GM18951 (cell line): ENCODE results near the gene PANX2.

Source experiments
- POLR2A ChIP-seq: IDR thresholded peaks from 4 replicates; pipeline ENCODE4 v1.6.1; 2011; ENCODE audit warnings: mild to moderate bottlenecking; ENCODE audit not compliant: insufficient read length, insufficient read depth; ENCODE audit errors: extremely low read depth
- in situ Hi-C: fragments of 300-500 bp; cut with MboI; formaldehyde crosslinking; loops from one replicate; pipeline ENCODE4 v1.12.0; 2022; ENCODE audit warnings: low sequenced_read_pairs, mixed read lengths, inconsistent platforms; ENCODE audit not compliant: unreplicated experiment

PANX2 gene

DNA sequence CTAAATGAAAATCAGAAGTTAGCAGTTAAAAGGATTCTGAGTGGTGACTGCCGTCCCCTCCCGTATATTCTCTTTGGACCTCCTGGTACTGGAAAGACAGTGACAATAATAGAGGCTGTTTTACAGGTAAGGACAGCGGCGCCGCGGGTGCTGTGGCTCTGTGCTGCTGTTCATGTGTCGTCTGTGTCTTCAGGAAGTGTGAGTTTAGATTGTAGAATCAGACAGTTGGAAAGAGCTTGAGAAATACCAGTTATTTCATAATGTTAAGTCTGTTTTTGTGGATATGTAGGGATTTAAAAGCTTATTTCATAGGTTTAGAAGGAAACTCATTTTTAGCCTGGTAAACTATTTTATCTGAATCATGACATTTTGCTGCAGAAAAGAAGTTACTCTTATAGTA lies 27.4 kb upstream of the PANX2 start:
- in situ Hi-C loops, result no loop called here
- no peak for TF ChIP-seq POLR2A

DNA sequence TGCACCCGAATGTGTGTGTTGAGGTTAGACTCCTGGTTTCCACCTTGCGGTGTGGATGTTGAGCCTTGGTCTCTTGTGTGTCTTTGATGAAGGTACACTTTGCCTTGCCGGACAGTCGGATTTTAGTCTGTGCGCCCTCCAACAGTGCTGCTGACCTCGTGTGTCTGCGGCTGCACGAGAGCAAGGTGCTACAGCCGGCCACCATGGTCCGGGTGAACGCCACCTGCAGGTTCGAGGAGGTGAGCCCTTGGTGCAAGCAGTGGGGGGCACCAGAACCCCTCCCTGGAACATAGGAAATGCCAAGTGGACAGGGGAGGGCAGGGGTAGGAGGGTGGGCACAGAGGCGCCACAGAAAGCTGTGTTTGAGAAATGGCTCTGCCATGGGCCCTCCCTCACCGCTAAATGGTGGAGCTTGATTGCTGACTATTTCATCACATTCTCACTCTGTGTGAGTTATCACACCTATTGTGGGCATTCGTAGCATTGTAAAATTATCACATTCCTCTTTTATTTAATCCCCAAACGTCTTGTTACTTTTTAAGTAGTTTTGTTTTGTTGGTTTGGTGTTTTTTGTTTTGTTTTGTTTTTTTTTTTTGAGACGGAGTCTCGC lies 26.4 kb upstream of the PANX2 start:
- in situ Hi-C loops, result no loop called here
- no peak for TF ChIP-seq POLR2A

DNA sequence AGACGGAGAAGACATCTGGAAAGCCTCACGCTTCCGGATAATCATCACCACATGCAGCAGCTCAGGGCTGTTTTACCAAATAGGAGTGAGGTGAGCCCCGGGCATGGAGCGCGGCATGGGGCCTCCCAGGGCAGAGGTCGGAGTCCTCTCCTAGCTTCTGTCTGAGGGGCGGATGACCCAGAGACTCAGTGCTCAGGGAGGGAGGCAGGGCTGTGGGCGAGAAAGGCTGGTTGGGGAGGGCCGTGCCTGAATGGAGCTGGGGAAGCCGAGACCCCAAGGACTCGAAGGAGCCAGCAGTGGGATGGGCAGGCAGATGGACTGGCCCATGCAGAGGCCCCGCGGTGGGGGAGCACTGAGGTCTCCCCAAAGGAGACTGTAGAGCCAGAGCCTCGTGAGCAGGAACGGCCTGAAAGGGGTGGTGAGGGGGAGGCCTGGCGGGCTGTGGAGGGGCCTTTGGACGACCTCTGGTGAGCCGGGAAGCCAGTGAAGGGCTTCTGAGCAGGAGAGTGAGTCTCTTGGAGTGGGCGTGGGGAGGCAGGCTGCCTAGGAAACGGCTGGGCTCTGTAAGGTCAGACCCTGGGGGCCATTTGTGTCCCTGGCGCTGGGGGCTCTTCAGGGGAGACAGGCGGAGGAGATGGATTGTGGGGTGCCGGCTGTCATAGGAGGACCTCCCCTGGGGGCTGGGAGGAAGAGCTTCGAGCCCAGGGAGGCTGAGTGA lies 24.7 kb upstream of the PANX2 start:
- TF ChIP-seq POLR2A, result no peak

DNA sequence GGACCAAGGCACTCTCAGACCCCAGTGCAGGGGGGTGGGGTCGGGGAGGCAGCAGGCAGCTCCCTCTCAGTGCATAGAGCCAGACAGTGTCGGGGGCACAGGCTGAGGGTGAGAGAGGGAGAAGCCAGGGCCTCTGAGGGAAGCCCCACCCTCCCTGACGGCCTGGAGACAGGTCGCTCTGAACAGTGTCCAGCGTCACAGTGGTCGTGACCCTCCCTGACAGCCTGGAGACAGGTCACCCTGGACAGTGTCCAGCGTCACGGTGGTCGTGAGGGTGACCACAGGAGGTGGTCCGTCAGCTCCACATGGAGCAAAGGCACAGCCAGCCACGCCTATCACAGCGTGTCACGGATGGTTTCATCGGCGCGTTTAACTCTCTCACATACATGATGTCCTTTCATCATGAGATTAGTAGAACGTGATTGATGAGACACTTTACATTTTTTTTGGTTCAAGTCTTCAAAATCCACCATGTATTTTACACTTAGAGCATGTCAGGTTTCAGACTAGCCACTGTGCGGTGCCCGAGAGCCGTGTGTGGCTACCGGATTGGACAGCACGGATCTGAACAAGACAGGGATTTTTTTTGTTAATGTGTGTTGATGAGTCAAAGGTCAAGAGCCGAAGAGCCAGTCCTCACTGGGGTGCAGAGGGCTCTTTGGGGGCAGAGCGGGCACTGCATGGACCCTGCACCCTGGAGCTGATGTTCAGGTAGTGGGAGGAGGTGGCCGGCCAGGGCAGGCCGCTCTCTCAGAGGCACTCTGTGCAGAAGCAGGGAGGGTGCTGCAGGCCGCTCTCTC lies 23.9 kb upstream of the PANX2 start:
- no peak for TF ChIP-seq POLR2A
- in situ Hi-C loops, result loop anchor here (5.0 kb wide), 1 partner anchor 61 kb away; no protein-coding TSS in a partner anchor

More for the DNA sequence above, 24.7 kb upstream of the PANX2 start:
- in situ Hi-C loops, result loop anchor here (5.0 kb wide), 1 partner anchor 61 kb away; no protein-coding TSS in a partner anchor

DNA sequence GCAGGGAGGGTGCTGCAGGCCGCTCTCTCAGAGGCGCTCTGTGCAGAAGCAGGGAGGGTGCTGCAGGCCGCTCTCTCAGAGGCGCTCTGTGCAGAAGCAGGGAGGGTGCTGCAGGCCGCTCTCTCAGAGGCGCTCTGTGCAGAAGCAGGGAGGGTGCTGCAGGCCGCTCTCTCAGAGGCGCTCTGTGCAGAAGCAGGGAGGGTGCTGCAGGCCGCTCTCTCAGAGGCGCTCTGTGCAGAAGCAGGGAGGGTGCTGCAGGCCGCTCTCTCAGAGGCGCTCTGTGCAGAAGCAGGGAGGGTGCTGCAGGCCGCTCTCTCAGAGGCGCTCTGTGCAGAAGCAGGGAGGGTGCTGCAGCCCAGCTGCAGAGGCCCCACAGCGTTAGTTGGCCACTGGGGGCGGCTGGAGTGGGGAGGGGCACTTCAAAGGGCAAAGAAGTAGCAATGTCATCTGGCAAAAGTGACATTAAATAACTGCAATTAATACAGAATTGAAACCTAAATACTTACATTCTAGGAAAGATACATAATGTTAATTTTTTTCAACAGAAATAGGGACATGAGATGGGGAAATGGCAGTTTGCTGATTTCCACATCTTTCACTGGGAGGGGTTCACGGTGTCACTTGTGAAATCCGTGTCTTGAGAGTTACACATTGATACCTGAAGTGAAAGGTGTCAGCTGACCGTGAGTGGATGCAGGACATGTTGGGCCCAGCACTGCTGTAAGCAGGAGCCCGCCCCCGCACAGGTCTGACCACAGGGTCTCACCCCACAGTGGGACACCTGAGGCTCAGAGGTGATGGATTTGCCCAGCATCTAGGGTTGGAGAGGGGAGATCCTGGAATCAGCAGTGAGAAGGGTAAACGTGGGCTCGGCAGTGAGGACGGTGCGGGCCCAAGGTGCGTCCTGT lies 23.0 kb upstream of the PANX2 start:
- in situ Hi-C loops, result loop anchor here (5.0 kb wide), 1 partner anchor 60 kb away; no protein-coding TSS in a partner anchor

DNA sequence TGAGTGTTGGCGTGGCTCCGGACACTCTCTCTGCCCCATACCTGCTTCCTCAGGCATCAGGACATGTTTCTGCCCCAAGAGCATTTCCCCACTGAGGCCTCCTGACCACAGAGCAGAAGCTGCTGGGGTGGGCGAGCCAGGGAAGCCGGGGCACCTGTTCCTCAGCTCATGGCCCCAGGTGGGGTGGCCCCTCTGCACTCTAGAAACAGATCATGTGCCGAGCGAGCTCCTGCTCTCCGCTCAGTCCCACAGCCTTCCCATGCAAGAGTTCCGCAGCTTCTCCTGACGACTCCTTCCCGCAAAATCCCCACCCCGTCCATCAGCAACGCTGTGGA lies 22.4 kb upstream of the PANX2 start:
- in situ Hi-C loops, result loop anchor here (5.0 kb wide), 1 partner anchor 59 kb away; no protein-coding TSS in a partner anchor

DNA sequence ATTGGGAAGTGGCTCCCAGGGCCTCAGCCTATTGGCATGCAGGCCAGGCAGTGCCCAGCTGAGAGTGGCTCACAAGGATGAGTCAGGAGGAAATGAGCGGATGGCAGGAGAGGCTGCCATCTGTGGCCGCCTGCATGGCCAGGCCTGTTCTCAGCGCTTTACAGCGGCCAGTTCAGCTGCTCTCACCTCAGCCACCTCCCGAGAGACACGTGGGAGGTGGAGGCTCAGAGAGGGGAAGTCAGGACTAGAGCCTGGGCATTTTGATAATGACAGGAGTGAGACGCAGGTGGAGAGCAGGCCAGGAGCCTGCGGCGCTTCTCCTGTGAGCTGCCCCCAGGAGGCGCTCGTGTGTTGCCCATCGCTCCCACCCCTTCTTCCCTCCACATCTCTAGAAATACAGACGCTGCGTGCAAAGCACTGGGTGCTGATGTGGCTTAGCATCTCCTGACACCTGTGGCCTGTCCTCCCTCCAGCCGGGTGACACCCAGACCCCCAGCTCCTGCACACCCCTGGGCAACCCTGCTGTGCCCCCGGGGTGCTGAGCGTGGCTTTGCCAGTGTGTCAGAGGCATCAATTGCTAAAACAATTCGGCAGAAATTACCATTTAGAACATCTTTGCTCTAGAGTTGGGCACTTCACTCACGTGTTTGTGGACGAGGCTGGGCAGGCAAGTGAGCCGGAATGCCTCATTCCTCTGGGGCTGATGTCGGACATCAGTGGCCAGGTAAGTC lies 21.4 kb upstream of the PANX2 start:
- no peak for TF ChIP-seq POLR2A
- in situ Hi-C loops, result loop anchor here (5.0 kb wide), 1 partner anchor 58 kb away; no protein-coding TSS in a partner anchor

More for the DNA sequence above, 22.4 kb upstream of the PANX2 start:
- no peak for TF ChIP-seq POLR2A

DNA sequence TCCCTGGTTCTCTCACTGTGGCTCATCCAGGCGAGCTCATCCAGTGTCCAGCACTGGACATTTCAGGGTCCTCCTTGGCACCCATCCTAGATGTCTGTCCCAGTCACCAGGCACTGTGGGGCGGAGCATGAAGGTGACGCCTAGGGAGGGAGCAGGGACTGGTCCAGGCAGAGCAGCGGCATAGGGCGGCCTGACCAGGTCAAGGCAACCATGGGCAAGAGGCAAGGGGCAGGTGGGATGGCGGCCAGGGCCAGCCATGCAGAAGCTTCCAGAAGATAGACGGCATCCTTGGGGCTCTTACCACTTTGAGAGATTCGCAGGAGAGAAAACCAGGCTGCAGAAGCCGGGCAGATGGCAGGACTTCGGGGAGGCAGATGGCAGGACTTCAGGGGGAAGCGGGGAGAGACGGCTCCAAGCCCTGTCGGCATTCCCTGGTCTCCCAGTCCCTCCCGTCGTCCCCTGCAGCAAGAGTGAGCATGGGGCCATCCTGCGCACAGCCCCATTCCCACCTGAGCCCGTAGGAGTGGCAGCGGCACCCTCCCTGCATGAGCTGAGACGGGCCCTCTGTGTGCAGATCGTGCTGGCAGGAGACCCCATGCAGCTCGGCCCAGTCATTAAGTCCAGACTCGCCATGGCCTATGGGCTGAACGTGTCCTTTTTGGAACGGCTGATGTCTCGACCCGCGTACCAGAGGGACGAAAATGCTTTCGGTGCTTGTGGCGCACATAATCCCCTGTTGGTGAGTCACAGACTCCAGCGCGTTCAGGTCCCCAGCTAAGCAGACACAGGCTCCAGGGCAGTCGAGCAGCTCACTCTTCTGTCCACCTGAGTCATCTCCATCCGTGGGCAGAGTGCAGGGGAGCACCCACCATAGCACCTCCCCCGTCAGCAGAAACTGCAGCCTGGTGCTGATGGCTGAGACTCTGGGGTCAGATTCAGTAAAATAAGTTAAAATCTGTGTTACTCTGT lies 20.1 kb upstream of the PANX2 start:
- in situ Hi-C loops, result no loop called here
- no peak for TF ChIP-seq POLR2A

DNA sequence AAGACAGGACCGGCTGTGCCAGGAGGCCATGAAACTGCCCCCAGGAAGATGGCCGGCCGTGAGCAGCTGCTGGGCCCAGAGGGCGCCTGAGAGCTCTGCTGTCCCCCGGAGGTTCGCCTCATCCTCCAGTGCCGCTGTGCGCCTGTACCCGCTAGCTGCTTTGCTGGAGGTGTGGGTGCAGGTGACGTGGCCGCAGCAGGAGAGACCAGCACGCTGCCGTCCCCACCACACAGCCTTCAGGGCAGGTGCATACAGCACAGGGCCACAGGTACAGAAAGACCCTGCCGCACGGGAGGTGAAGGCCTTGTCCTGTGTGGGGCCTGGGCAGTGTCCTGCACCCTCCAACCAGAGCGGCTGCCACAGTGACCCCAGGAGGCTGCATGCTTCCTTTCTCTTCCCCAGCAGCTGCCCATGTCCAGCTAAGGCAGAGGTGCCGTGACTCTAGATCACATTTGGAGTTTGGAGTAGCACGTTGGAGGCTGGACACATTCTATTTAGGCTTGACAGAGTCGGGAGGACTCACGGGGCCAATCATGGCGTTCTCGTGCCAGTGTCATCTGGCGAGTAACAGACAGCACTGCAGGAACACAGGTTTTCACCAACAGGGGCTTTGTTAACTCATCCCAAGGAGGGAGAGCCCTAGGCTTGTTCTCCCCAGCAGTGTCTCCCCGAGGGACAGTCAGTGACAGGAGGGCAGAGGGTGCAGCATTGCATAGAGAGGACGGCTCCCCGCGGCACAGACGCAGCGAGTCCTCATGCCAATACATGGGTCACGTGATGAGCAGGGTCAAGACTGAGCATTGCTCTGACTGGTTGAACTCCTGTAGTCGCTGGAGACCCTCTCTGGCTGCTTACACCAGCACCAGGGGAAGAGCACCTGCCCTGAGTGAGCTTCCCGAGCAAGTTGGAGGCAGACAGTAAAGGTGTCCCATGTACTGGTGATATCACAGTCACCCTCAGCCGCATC lies 18.7 kb upstream of the PANX2 start:
- TF ChIP-seq POLR2A, result no peak
- in situ Hi-C loops, result no loop called here

DNA sequence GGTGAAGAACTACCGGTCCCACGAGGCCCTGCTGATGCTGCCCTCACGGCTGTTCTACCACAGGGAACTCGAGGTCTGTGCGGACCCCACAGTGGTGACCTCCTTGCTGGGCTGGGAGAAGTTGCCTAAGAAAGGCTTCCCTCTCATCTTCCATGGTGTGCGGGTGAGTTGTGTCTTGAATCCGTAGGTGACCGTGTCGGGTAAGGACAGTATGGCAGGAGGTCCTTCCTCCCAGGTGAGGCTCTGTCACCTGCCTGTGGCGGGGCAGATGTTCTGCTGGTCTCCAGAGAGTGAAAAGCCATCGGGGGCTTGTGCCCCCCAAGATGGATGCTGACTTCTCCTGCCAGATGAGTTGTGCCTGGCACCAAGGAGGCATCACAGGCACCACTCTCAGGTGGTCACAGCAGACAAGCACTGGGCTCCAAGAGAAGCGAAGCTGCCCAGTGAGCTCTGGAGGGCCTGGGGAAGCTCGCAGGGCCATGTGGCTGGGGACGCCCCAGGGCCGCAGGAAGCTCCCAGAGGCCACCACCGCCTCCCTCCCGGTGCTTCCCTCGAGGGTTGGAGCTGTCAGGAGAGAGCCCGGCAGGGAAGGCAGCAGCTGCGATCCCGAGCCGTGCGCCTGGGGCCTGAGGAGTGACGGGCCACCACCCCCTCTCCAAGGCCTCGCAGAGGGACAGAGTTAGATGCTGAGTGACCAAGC lies 17.3 kb upstream of the PANX2 start:
- in situ Hi-C loops, result no loop called here
- TF ChIP-seq POLR2A, result no peak
